H1 (cell line): ENCODE results near the gene KLHDC4. TPM values are rescaled to one million over a fixed set of nuclear protein-coding genes. Genes with fewer than 3 reads are reported as not detected.

Experiments used
- ATF2 ChIP-seq: IDR thresholded peaks from 2 replicates; pipeline ENCODE4 v1.6.1; 2012; ENCODE audit warnings: low read length, inconsistent platforms
- CREB1 ChIP-seq: IDR thresholded peaks from 2 replicates; pipeline ENCODE4 v1.6.1; 2012; ENCODE audit warnings: inconsistent platforms
- EZH2 ChIP-seq: fragments of 200-600 bp; sonication (generic); IDR thresholded peaks from 2 replicates; pipeline ENCODE4 v1.7.1; 2012; ENCODE audit warnings: low read depth, mild to moderate bottlenecking, moderate library complexity, low read length, inconsistent platforms; ENCODE audit not compliant: severe bottlenecking
- MAFK ChIP-seq: IDR thresholded peaks from 2 replicates; pipeline ENCODE4 v1.6.1; 2012; ENCODE audit warnings: low read depth, mild to moderate bottlenecking, improper control_type of control experiment, low read length
- SIX5 ChIP-seq: IDR thresholded peaks from 2 replicates; pipeline ENCODE4 v1.6.1; 2011; ENCODE audit warnings: mild to moderate bottlenecking, low read depth, low read length
- polyA plus RNA-seq, 7 experiments: library from polyadenylated mRNA; depleted of rRNA in 3 of 7; stranded (reverse) in 5 of 7; unstranded in 2 of 7; fragments of >200 nt in 5 of 7; fragments of 200-250 nt in 2 of 7; gene quantifications; 1 replicate in 5 of 7; 2 replicates in 1 of 7; 4 replicates in 1 of 7; pipeline versions ENCODE4 v1.2.1 to v1.2.3, GENCODE V29; 2011 to 2013; ENCODE audit warnings: missing spikeins in 2 of 7, mixed read lengths in 2 of 7
- total RNA-seq: library from RNA; stranded (reverse); fragmentation: NEBNext Ultra II Directional; extraction: Animal tissue kit (Norgen Biotek cat#: 25700); gene quantifications from 2 replicates; pipeline ENCODE4 v1.2.1, GENCODE V29; 2021
- TF ChIP-seq, protein P1 (sequence below): fragments of 300-600 bp; sonication (generic); IDR thresholded peaks from 2 replicates; pipeline ENCODE4 v1.7.1; 2012; ENCODE audit warnings: low read length, moderate library complexity, mild to moderate bottlenecking, inconsistent platforms; ENCODE audit not compliant: insufficient replicate concordance
- TF ChIP-seq, protein P2 (sequence below): IDR thresholded peaks from 2 replicates; pipeline ENCODE4 v1.6.1; 2011; ENCODE audit warnings: low read length, improper control_type of control experiment

Gene KLHDC4
- total and polyA plus RNA-seq, 2 of the 8 experiments (the other 6 are each of a cell fraction or from before 2014, with no cell fraction given): 23.7 to 63.9 TPM

DNA sequence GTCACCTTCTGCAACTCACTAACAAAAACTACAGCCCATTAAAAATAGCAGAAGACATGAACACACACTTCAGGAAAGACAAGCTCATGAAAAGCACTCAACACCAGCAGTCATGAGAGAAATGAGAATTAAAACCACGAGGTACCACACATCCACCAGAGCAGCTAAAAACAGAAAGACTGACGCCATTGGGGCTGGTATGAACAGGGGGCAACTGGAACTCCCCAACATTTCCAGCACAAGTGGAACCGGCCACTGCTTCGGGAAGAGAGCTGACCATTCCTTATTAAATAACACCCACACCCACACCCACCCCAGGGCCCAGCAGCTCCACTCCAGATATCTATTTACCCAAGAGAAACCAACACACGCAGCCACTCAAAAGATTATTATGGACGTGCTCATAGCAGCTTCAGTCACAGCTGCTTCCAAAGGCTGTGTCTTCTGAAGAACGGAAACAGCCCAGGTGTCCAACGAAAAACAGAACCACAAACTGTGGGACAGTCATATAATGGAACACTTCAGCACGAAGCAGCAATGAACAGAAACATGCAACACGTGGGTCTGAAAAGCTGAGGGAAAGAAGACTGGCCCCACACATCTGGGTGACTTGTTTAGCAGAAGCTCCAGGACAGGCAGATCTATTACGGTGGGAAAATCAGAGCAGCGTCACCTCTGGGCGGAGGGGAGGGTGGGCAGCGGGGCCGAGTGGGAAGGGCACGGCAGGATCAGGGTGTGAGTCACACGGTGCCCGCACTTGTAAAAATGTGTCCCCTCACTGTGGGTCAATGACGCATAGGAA is 41.1 kb downstream of the KLHDC4 start (continued):
- TF ChIP-seq, protein P1, sequence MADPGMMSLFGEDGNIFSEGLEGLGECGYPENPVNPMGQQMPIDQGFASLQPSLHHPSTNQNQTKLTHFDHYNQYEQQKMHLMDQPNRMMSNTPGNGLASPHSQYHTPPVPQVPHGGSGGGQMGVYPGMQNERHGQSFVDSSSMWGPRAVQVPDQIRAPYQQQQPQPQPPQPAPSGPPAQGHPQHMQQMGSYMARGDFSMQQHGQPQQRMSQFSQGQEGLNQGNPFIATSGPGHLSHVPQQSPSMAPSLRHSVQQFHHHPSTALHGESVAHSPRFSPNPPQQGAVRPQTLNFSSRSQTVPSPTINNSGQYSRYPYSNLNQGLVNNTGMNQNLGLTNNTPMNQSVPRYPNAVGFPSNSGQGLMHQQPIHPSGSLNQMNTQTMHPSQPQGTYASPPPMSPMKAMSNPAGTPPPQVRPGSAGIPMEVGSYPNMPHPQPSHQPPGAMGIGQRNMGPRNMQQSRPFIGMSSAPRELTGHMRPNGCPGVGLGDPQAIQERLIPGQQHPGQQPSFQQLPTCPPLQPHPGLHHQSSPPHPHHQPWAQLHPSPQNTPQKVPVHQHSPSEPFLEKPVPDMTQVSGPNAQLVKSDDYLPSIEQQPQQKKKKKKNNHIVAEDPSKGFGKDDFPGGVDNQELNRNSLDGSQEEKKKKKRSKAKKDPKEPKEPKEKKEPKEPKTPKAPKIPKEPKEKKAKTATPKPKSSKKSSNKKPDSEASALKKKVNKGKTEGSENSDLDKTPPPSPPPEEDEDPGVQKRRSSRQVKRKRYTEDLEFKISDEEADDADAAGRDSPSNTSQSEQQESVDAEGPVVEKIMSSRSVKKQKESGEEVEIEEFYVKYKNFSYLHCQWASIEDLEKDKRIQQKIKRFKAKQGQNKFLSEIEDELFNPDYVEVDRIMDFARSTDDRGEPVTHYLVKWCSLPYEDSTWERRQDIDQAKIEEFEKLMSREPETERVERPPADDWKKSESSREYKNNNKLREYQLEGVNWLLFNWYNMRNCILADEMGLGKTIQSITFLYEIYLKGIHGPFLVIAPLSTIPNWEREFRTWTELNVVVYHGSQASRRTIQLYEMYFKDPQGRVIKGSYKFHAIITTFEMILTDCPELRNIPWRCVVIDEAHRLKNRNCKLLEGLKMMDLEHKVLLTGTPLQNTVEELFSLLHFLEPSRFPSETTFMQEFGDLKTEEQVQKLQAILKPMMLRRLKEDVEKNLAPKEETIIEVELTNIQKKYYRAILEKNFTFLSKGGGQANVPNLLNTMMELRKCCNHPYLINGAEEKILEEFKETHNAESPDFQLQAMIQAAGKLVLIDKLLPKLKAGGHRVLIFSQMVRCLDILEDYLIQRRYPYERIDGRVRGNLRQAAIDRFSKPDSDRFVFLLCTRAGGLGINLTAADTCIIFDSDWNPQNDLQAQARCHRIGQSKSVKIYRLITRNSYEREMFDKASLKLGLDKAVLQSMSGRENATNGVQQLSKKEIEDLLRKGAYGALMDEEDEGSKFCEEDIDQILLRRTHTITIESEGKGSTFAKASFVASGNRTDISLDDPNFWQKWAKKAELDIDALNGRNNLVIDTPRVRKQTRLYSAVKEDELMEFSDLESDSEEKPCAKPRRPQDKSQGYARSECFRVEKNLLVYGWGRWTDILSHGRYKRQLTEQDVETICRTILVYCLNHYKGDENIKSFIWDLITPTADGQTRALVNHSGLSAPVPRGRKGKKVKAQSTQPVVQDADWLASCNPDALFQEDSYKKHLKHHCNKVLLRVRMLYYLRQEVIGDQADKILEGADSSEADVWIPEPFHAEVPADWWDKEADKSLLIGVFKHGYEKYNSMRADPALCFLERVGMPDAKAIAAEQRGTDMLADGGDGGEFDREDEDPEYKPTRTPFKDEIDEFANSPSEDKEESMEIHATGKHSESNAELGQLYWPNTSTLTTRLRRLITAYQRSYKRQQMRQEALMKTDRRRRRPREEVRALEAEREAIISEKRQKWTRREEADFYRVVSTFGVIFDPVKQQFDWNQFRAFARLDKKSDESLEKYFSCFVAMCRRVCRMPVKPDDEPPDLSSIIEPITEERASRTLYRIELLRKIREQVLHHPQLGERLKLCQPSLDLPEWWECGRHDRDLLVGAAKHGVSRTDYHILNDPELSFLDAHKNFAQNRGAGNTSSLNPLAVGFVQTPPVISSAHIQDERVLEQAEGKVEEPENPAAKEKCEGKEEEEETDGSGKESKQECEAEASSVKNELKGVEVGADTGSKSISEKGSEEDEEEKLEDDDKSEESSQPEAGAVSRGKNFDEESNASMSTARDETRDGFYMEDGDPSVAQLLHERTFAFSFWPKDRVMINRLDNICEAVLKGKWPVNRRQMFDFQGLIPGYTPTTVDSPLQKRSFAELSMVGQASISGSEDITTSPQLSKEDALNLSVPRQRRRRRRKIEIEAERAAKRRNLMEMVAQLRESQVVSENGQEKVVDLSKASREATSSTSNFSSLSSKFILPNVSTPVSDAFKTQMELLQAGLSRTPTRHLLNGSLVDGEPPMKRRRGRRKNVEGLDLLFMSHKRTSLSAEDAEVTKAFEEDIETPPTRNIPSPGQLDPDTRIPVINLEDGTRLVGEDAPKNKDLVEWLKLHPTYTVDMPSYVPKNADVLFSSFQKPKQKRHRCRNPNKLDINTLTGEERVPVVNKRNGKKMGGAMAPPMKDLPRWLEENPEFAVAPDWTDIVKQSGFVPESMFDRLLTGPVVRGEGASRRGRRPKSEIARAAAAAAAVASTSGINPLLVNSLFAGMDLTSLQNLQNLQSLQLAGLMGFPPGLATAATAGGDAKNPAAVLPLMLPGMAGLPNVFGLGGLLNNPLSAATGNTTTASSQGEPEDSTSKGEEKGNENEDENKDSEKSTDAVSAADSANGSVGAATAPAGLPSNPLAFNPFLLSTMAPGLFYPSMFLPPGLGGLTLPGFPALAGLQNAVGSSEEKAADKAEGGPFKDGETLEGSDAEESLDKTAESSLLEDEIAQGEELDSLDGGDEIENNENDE: no peak
- TF ChIP-seq SIX5 (no peak), ATF2 (no peak), CREB1 (no peak), MAFK (no peak), EZH2 (no peak)
- TF ChIP-seq, protein P2, sequence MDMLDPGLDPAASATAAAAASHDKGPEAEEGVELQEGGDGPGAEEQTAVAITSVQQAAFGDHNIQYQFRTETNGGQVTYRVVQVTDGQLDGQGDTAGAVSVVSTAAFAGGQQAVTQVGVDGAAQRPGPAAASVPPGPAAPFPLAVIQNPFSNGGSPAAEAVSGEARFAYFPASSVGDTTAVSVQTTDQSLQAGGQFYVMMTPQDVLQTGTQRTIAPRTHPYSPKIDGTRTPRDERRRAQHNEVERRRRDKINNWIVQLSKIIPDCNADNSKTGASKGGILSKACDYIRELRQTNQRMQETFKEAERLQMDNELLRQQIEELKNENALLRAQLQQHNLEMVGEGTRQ: no peak
